Measurements from ENCODE around the gene MYCN.

Gene MYCN

DNA sequence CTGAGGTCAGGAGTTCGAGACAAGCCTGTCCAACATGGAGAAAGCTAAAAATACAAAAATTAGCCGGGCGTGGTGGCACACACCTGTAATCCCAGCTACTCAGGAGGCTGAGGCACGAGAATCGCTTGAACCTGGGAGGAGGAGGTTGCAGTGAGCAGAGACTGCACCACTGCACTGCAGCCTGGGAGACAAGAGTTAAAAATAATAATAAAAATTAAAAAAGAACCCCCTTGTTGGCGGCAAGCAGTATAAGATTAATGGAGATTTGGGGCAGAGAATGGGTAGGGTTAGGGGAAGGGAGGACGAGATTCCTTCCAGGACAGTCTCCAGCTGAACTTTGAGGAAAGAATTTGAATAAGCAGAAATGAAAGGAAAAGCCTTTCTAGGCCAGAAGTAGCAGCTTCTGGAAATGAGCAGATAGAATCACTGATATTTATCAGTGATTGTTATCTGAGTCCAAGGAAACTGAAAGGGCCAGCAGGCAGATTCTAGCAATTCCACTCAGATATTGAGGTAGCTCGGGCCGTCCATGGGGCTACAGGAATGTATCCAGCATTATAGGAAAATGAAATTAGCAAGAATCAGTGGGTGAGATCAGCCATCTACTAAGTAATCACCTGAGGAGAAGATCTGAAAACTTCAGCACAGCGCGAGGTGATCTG is 7.0 kb upstream of the MYCN start:
- peaks cover 28% of the 10 kb centered on the region for H3K27me3 Mint-ChIP-seq
- H3K36me3 Mint-ChIP-seq (ENCODE audit: low read depth): no peaks in the 10 kb centered on the region

DNA sequence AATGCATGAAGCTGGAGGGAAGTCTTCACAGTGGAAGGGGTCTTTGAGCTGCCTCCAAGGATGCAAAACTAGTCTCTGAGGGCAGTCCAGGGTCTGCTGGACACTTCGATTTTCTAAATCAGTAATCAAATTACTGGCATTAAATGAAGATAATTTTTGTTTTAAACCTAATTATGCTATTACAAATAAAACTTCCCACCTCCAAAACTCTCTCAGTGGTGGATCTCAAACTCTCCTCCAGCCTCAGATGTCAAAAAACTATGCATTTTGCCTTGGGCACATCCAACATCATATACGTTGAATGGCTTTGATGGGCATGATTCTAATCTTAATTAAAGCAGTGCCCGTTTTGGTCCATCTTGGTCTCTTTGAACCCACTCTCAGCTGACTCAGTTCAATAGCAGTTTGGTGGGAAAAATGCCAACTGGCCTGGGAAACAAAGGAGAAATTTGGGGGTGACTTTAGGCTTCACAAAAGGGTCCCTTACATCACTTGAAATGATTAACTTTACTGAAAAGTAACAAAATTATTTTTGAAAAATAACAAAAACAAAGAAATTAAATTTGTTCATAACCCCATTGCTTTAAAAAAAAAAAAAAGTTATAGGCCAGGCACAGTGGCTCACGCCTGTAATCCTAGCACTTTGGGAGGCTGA is 5.9 kb upstream of the MYCN start:
- Mint-ChIP-seq H3K9me3 (no peaks in the 10 kb centered on the region), H3K4me1 (ENCODE audit: low read depth) (no peaks in the 10 kb centered on the region), H3K4me3 (no peak overlapping the region), H3K27me3 (peaks cover 40% of the 10 kb centered on the region), H3K36me3 (ENCODE audit: low read depth) (no peaks in the 10 kb centered on the region), H3K27ac (no peak overlapping the region)

More for the DNA sequence above, 7.0 kb upstream of the MYCN start:
- no peak overlapping the region for H3K4me3 Mint-ChIP-seq
- H3K27ac Mint-ChIP-seq: no peak overlapping the region
- no peaks in the 10 kb centered on the region for H3K9me3 Mint-ChIP-seq
- H3K4me1 Mint-ChIP-seq (ENCODE audit: low read depth): no peaks in the 10 kb centered on the region

DNA sequence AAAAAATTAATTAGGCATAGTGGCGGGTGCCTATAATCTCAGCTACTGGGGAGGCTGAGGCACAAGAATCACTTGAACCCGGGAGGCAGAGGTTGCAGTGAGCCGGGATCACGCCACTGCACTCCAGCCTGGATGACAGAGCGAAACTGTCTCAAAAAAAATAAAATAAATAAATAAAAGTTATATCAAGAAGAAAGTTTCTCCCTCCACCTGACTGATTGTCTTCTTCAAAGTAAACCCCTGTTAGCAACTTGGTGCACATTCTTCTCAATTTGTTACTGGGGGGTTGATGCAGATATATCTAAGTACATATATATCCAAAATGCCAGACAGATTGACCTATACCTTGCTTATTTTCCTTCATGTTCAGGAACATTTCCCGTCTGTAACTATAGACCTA is 5.2 kb upstream of the MYCN start:
- H3K27ac Mint-ChIP-seq: no peak overlapping the region
- peaks cover 40% of the 10 kb centered on the region for H3K27me3 Mint-ChIP-seq
- H3K4me3 Mint-ChIP-seq: no peak overlapping the region

GRCh38 chr2:15935675-15936074 is 4.7 kb upstream of the MYCN start:
- Mint-ChIP-seq H3K4me3 (no peak overlapping the region), H3K4me1 (ENCODE audit: low read depth) (no peaks in the 10 kb centered on the region), H3K9me3 (no peaks in the 10 kb centered on the region), H3K27ac (no peak overlapping the region), H3K36me3 (ENCODE audit: low read depth) (no peaks in the 10 kb centered on the region), H3K27me3 (peaks cover 39% of the 10 kb centered on the region)

More for the DNA sequence above, 5.2 kb upstream of the MYCN start:
- no peaks in the 10 kb centered on the region for H3K9me3 Mint-ChIP-seq
- no peaks in the 10 kb centered on the region for H3K36me3 Mint-ChIP-seq (ENCODE audit: low read depth)
- H3K4me1 Mint-ChIP-seq (ENCODE audit: low read depth): no peaks in the 10 kb centered on the region

- no peak overlapping the region for H3K4me3 Mint-ChIP-seq
- H3K9me3 Mint-ChIP-seq: no peaks in the 10 kb centered on the region
- H3K36me3 Mint-ChIP-seq (ENCODE audit: low read depth): no peaks in the 10 kb centered on the region
- H3K27ac Mint-ChIP-seq: no peak overlapping the region
- peaks cover 8% of the 10 kb centered on the region for H3K4me1 Mint-ChIP-seq (ENCODE audit: low read depth)
- peaks cover 42% of the 10 kb centered on the region for H3K27me3 Mint-ChIP-seq
Observed at GRCh38 chr2:15936277-15937104, 3.9 kb upstream of the MYCN start.

DNA sequence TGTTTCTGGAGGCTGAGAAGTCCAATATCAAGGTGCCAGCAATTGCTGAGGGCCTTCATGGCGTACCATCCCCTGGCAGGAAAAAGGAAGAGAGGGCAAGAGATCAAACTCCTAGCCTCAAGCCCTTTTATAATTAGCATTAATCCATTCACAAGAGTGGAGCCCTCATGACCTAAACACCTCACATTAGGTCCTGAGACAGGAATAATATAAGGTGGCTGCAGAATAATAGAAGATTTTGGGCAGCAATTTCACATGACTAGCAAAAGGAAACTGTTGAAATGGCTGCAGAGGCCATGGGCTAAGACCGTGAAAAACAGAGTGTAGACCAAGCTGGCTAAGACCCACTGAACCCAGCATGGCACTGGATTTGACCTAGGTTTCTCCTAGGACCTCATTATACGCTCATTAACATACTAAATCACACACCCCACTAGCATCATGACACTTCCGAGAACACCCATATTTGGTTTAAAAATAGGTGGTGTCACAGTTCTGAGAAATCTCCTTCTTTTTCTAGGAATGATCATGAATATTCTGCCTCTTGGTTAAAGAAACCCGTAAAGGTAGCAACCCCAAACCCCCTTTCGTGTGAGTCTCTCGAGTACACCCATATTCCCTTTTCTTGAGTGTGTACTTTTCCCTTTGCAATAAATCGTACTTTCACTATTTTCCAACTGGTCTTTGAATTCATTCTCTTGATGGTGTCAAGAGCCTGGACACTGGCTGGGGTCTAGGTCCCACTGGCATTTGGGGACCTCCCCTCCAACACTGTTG is 3.1 kb upstream of the MYCN start:
- Mint-ChIP-seq H3K4me3 (no peak overlapping the region), H3K9me3 (no peaks in the 10 kb centered on the region), H3K27ac (no peak overlapping the region), H3K36me3 (ENCODE audit: low read depth) (no peaks in the 10 kb centered on the region), H3K4me1 (ENCODE audit: low read depth) (peaks cover 9% of the 10 kb centered on the region), H3K27me3 (peaks cover 45% of the 10 kb centered on the region)

- peaks cover 50% of the 10 kb centered on the region for H3K27me3 Mint-ChIP-seq
- H3K4me3 Mint-ChIP-seq: no peak overlapping the region
Observed at GRCh38 chr2:15937882-15938802, 2.2 kb upstream of the MYCN start.

GRCh38 chr2:15938803-15939555 is 1.4 kb upstream of the MYCN start:
- no peak overlapping the region for H3K4me3 Mint-ChIP-seq
- H3K4me1 Mint-ChIP-seq (ENCODE audit: low read depth): peaks cover 21% of the 10 kb centered on the region
- H3K36me3 Mint-ChIP-seq (ENCODE audit: low read depth): no peaks in the 10 kb centered on the region
- no peak overlapping the region for H3K27ac Mint-ChIP-seq
- H3K27me3 Mint-ChIP-seq: peaks cover 59% of the 10 kb centered on the region
- H3K9me3 Mint-ChIP-seq: no peaks in the 10 kb centered on the region

More at GRCh38 chr2:15937882-15938802, 2.2 kb upstream of the MYCN start:
- Mint-ChIP-seq H3K9me3 (no peaks in the 10 kb centered on the region), H3K27ac (no peak overlapping the region), H3K4me1 (ENCODE audit: low read depth) (peaks cover 13% of the 10 kb centered on the region), H3K36me3 (ENCODE audit: low read depth) (no peaks in the 10 kb centered on the region)

DNA sequence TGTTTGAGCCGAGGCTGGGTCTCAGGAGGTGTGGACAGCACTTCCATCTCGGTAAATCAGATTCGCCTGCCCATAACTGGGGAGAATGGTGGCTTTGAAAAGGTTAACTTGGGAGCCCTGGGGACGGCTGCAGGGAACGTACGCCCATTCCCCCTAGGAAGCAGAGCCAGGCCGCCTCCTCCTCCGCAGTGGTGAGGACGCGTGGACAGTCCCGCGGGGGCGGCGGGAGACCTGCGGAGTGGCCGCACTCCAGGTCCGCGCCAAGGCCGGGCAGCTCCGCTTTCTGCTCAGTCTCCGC is 845 bp upstream of the MYCN start:
- Mint-ChIP-seq H3K27me3 (peaks cover 61% of the 10 kb centered on the region), H3K9me3 (no peaks in the 10 kb centered on the region), H3K4me1 (ENCODE audit: low read depth) (peaks cover 22% of the 10 kb centered on the region), H3K27ac (no peak overlapping the region), H3K4me3 (no peak overlapping the region), H3K36me3 (ENCODE audit: low read depth) (no peaks in the 10 kb centered on the region)

DNA sequence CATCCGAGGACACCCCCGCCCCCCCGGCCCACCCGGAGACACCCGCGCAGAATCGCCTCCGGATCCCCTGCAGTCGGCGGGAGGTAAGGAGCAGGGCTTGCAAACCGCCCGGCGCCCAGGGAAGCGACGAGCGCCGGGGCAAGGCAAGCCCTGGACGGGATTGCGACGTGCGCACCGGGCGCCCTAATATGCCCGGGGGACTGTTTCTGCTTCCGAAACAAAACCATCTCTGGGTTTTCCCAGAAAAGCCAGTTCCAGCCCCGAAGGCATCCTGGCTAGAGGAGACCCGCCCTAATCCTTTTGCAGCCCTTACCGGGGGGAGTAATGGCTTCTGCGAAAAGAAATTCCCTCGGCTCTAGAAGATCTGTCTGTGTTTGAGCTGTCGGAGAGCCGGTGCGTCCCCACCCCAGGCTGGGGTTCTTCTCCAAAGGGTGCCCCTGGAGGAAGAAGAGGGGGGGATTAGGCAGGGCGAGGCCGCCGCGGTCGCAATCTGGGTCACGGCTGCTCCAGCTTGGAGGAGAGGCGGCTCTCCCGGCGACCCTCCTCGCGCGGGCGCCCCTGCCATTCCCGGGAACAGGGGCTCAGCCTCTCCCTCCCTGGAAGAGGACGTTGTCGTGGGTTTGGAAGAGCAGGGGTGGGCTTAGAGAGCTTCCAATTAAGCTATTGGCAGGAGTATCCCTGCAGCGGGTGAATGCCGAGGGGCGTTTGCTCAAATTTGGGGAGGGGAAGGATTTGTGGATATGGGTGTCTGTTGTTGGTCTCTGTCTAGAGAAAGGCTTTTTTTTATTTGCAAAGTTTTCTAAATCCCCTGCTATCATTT is 521 bp downstream of the MYCN start:
- no peak overlapping the region for H3K27ac Mint-ChIP-seq
- H3K4me1 Mint-ChIP-seq (ENCODE audit: low read depth): peaks cover 22% of the 10 kb centered on the region
- H3K9me3 Mint-ChIP-seq: no peaks in the 10 kb centered on the region
- H3K27me3 Mint-ChIP-seq: peaks cover 62% of the 10 kb centered on the region
- no peaks in the 10 kb centered on the region for H3K36me3 Mint-ChIP-seq (ENCODE audit: low read depth)
- peak overlapping the region; percentile 68 for H3K4me3 Mint-ChIP-seq

- H3K36me3 Mint-ChIP-seq (ENCODE audit: low read depth): no peaks in the 10 kb centered on the region
- H3K27me3 Mint-ChIP-seq: peaks cover 61% of the 10 kb centered on the region
- H3K9me3 Mint-ChIP-seq: no peaks in the 10 kb centered on the region
- peak overlapping the region; percentile 68 for H3K4me3 Mint-ChIP-seq
- H3K4me1 Mint-ChIP-seq (ENCODE audit: low read depth): peaks cover 22% of the 10 kb centered on the region
- H3K27ac Mint-ChIP-seq: no peak overlapping the region
Observed at GRCh38 chr2:15941481-15941850, 1.1 kb downstream of the MYCN start.

- peaks cover 55% of the 10 kb centered on the region for H3K27me3 Mint-ChIP-seq
- no peaks in the 10 kb centered on the region for H3K36me3 Mint-ChIP-seq (ENCODE audit: low read depth)
- H3K9me3 Mint-ChIP-seq: no peaks in the 10 kb centered on the region
- no peak overlapping the region for H3K27ac Mint-ChIP-seq
- peak overlapping the region; percentile 55 for H3K4me3 Mint-ChIP-seq
- H3K4me1 Mint-ChIP-seq (ENCODE audit: low read depth): peaks cover 22% of the 10 kb centered on the region
Observed at GRCh38 chr2:15941871-15942710, 1.7 kb downstream of the MYCN start.
